ENCODE data around the gene UBR1.
A peak's percentile ranks its signal among the peaks of the same experiment; 100 is the strongest.
"Not testable (repeated sequence)": the region's sequence is repeated elsewhere in the genome, so short reads cannot be mapped to it uniquely, and the experiment has no call there.

UBR1 gene

GRCh38 chr15:42955518-42955917, 150.3 kb downstream of the UBR1 start:
- no peak for DNase-seq

DNA sequence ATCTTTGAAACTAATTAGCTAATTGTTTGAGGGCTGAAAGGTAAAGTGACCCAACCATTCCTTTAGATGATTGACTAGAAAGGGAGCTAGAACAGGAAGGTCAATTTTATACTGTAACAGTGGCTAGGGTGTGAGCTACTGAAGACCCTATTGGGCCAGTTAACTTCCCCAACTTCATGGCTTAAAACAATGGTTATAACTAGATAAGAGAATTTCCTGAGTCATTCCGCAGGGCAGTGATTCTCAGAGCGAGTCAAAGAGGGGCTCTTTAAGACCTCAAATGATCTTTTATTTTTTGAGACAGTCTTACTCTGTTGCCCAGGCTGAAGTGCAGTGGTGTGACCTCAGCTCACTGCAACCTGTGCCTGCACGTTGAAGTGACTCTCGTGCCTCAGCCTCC, 151.5 kb downstream of the UBR1 start:
- no peak for DNase-seq

DNA sequence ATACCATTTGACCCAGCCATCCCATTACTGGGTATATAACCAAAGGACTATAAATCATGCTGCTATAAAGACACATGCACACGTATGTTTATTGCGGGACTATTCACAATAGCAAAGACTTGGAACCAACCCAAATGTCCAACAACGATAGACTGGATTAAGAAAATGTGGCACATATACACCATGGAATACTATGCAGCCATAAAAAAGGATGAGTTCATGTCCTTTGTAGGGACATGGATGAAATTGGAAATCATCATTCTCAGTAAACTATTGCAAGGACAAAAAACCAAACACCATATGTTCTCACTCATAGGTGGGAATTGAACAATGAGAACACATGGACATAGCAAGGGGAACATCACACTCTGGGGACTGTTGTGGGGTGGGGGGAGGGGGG, 156.9 kb downstream of the UBR1 start:
- DNase-seq, result not testable (repeated sequence)

DNA sequence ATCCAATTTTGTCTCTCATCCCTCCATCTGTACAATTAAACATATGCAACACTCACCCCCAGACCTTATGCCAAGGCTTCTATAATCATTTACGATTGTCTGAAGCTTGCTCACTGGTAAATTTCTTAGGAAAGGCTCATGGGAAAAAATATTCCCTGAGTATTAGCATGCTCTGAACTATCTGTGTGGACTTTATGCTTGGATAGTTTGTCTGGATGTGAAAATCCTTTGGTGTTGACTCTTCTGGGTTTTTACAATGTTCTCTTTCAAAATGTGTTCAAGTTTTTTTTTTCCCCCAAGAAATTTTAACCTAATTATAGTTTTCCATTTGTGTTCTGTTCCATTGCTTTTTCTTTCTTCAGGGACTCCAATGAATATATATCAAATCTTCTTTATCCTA, 165.3 kb downstream of the UBR1 start:
- no peak for DNase-seq

- DNase-seq, result no peak
These were observed 166.0 kb downstream of the UBR1 start for GRCh38 chr15:42939841-42940240.

DNA sequence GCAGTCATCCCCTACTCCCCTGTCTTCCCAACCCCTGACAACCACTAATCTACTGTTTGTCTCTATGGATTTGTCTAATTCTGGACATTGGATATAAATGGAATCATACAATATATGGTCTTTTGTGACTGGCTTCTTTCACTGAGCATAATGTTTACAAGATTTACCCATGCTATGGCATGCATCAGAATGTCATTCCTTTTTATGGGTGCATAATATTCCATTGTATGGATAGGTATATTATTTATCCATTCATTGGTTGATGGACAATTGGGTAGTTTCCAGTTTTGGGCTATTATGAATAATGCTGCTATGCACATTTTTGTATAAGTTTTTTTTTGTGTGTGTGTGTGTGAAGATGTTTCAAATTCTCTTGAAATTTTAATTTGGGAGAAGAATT, 168.7 kb downstream of the UBR1 start:
- DNase-seq, result no peak

- DNase-seq, result no peak
These were observed 171.8 kb downstream of the UBR1 start for GRCh38 chr15:42933886-42934667.

DNA sequence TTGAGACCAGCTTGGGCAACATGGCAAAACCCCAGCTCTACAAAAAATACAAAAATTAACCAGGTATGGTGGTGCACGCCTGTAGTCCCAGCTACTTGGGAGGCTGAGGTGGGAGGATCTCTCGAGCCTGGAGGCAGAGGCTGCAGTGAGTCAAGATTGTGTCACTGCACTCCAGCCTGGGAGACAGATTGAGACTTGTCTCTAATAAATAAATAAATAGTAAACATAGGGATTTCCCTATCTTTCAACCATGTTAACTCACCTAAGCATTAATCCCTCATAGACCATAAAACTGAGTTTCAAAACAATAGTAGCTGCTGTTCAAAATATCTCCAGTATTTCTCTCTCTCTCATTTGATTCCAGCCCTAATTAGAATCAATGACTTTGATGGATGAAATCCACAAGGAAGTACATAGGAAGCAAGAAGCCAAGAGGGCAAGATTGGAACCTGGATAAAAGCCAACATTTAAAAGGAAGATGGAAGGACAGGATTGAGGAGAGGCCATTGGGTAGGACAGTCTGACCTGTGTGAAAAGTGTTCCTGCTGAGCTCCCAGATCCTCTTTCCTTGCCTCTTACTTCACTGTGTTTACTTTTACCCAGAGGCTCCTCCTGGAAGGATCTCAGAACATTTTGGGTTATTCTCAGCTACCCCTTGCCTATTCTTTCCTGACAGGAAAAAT, 172.9 kb downstream of the UBR1 start:
- DNase-seq, result no peak

- no peak for DNase-seq
These were observed 173.9 kb downstream of the UBR1 start for GRCh38 chr15:42931702-42932486.

- no peak for DNase-seq
These were observed 176.5 kb downstream of the UBR1 start for GRCh38 chr15:42929306-42929848.

DNA sequence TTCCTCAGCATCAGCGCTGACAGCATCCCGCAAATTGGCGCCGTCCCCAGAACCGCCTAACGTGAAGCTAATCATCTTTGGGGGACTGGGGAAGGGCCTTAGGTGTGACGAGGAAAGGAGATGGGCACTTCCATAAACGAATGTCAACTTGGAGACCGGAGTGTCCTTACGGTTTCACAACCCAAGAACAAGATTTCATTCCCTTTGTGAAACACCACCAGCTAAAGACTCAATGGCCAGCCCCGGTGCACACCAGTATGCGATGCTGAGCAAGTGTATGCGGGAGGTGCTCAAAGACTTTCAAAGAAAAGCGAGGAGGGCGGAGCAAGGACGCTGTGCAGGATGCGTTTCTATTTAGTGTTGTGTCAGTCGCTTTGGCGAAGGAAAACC, 184.5 kb downstream of the UBR1 start:
- DNase-seq, result no peak

- DNase-seq, result peak; percentile 98
These were observed 185.1 kb downstream of the UBR1 start, which contains the start of gene TTBK2 for GRCh38 chr15:42920519-42921341. Gene TTBK2 (minus strand): TSS chr15:42920778. CDS start chr15:42878617, 42,161 bp downstream.

- peak; percentile 32 for DNase-seq
These were observed 185.9 kb downstream of the UBR1 start for GRCh38 chr15:42919799-42920518.

GRCh38 chr15:42919308-42919707, 186.5 kb downstream of the UBR1 start:
- DNase-seq, result no peak

GRCh38 chr15:42918047-42918446, 187.8 kb downstream of the UBR1 start:
- DNase-seq, result no peak

- no peak for DNase-seq
These were observed 190.1 kb downstream of the UBR1 start for GRCh38 chr15:42915654-42916315.

DNA sequence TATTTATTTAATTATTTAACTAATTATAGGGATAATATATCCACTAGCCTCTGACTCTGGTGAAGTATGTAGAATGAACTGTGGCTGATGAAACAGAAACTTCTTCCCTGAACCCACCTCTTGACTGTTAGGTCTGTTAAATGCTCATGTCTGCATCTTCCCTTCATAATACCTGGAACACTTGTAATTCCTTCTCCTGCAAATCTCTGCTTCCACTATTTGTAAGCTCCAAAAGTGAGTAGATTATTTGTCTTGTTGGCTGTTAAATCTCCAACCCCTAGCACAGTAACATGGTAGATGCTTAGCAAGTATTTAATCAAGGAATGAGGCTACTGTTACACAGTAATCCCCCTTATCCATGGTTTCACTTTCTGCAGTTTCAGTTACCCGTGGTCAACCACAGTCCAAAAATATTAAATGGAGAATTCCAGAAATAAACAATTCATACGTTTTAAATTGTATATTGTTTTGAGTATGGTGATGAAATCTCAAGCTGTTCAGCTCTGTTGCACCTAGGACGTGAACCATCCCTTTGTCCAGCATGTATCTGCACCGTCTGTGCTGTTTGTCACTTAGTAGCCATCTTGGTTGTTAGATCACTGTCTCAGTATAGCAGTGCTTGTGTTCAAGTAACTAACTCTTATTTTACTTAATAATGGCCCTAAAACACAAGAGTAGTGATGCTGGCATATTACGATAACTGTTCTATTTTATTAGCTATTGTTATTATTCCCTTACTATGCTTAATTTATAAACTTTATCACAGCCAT, 190.9 kb downstream of the UBR1 start:
- peak; percentile 14 for DNase-seq

GRCh38 chr15:42911058-42911592, 194.7 kb downstream of the UBR1 start:
- no peak for DNase-seq

GRCh38 chr15:42908538-42908937, 197.3 kb downstream of the UBR1 start:
- no peak for DNase-seq

All from NCI-H510A treated with DMSO at 0.1 percent for 48 hours (cell line).